Upper lobe of left lung (tissue), 6 donors: Measurements from ENCODE around the gene CCL18. TPM values are rescaled to one million over a fixed set of nuclear protein-coding genes. Genes with fewer than 3 reads are reported as not detected.

Experiments used
- ATAC-seq, 2 donors: fragments of 200-7000 bp; cut with Tn5 transposase; one replicate each; pipeline ENCODE4 v1.9.1; 2022; ENCODE audit warnings: mild to moderate bottlenecking in 2 of 2, moderate library complexity in 2 of 2; ENCODE audit not compliant: low FRiP score in 2 of 2
- DNase-seq, 2 donors: peaks; one replicate each; pipeline ENCODE4 v3.0.0-alpha.2; 2019 to 2020
- H3K27ac ChIP-seq, 4 donors: fragments of 200-600 bp; sonication (generic); one replicate each; pipeline ENCODE4 v1.5.1; 2016 to 2019
- H3K27me3 ChIP-seq, 4 donors: fragments of 200-600 bp; sonication (generic); one replicate each; pipeline ENCODE4 v1.5.1; 2017 to 2019
- H3K36me3 ChIP-seq, 4 donors: fragments of 200-600 bp; sonication (generic); one replicate each; pipeline ENCODE4 v1.5.1; 2016 to 2019
- H3K4me1 ChIP-seq, 4 donors: fragments of 200-600 bp; sonication (generic); one replicate each; pipeline ENCODE4 v1.5.1; 2018 to 2019
- H3K4me3 ChIP-seq, 4 donors: fragments of 200-600 bp; sonication (generic); one replicate each; pipeline ENCODE4 v1.5.1; 2017 to 2019; ENCODE audit warnings: mild to moderate bottlenecking in 2 of 4, moderate library complexity in 1 of 4
- H3K9me3 ChIP-seq, 4 donors: fragments of 200-600 bp; sonication (generic); one replicate each; pipeline ENCODE4 v1.5.1; 2018 to 2019
- EP300 ChIP-seq, 4 donors: sonication (generic); formaldehyde crosslinking; IDR thresholded peaks; one replicate each; pipeline ENCODE4 v1.5.1; 2017; ENCODE audit warnings: antibody characterized with exemption in 4 of 4, control low read depth in 2 of 4
- POLR2A ChIP-seq, 4 donors: fragments of 450-650 bp; IDR thresholded peaks; one replicate each; pipeline ENCODE4 v1.5.1; 2016 to 2017; ENCODE audit warnings: antibody characterized with exemption in 4 of 4, mild to moderate bottlenecking in 2 of 4
- POLR2AphosphoS5 ChIP-seq, 2 donors: sonication (generic); formaldehyde crosslinking; IDR thresholded peaks; one replicate each; pipeline ENCODE4 v1.5.1; 2017; ENCODE audit warnings: antibody characterized with exemption in 2 of 2
- WGBS, 2 donors: methylation state at CpG; one replicate each; pipeline ENCODE4 v1.1.5; 2017 to 2018; 5-methylcytosine and 5-hydroxymethylcytosine counted together
- total RNA-seq, 6 donors: library from RNA; depleted of rRNA in 4 of 6; stranded (reverse); fragments of >200 nt in 4 of 6; gene quantifications; one replicate each; pipeline versions ENCODE4 v1.1.0 to v1.2.1, GENCODE V29; 2016 to 2021
- TF ChIP-seq, protein P1 (sequence below), 6 experiments: fragments of 450-650 bp in 4 of 6; fragments of 200-600 bp in 2 of 6; sonication (generic) in 2 of 6; IDR thresholded peaks; one replicate each; pipeline ENCODE4 v1.5.1; 2016 to 2019; ENCODE audit warnings: antibody characterized with exemption in 6 of 6
- donor health status: DM: no; HTN: no; CAD: no; lungs with moderate emphysema.
- donor health status: DM: no; HTN: yes; CAD: no; lungs with severe emphysema.

Gene CCL18
- total RNA-seq, 6 donors from 2014 or later, result 50.3 to 250 (median 169) TPM

DNA sequence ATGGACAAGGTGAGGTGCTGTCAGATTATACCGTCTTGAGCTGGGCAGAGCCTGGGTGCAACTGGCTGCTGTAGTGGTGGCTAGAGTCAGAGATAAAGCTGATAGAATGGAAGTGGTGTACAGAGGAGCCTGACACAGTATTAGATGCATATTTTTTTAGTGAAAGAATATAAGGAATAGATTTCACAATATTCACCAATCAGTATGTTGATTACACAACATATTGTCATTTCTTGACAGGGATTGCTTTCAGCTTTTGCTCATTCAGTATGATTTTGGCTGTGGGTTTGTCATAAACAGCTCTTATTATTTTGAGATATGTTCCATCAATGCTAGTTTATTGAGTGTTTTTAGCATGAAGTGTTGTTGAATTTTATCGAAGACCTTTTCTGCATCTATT lies 44.6 kb upstream of the CCL18 start:
- Histone ChIP-seq H3K4me3 (no peak overlapping the region), H3K27ac (no peak overlapping the region), H3K36me3 (no peaks in the 10 kb centered on the region), H3K4me1 (peaks cover 0 to 7% (median 3%) of the 10 kb centered on the region in 4 donors), H3K27me3 (no peaks in the 10 kb centered on the region), H3K9me3 (no peaks in the 10 kb centered on the region)
- ATAC-seq (no peak), DNase-seq (no peak)
- no peak for TF ChIP-seq POLR2A (IDR thresholded peaks at IDR 0.05)
- TF ChIP-seq EP300 (IDR thresholded peaks at IDR 0.05), result no peak
- no peak for TF ChIP-seq POLR2AphosphoS5 (IDR thresholded peaks at IDR 0.05)
- WGBS, 2 donors, result 87 to 90% methylated on average over 2 of the region's 2 CpGs

DNA sequence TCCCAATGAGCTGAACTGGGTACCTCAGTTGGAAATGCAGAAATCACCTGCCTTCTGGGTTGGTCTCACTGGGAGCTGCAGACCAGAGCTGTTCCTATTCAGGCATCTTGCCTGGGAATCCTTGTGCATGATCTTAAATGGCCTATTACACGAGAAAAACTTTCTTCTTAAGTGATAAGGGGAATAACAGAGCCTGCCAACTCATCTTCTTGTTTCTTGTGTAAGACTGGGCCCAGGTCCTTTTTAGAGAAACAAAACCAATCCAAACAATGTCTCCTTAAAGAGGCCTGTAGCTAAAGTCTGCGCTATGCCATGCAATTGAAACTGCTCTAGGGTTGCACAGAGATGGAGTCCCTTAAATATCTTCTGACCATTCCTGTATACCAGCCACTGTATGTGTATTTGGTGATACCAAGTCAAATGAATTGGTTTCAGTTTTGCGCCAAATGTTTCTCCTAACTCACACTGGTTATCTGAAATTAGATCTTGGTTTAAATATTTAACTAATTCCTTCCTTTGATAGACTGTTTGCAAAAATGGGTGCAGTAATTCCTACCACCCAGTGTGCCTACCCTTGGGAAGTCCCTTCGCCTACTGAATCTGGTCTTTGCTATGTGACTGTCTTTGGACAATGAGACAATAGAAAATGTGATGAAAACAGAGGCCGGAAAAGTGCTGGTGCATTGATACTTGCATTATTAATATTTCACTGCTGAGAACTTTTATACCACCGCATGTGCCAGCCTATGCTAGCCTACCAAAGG lies 39.8 kb upstream of the CCL18 start:
- no peaks in the 10 kb centered on the region for H3K4me1 ChIP-seq
- ATAC-seq (no peak), DNase-seq (no peak)
- H3K9me3 ChIP-seq, result no peaks in the 10 kb centered on the region
- no peaks in the 10 kb centered on the region for H3K36me3 ChIP-seq
- no peak overlapping the region for H3K4me3 ChIP-seq
- H3K27me3 ChIP-seq, result no peaks in the 10 kb centered on the region
- H3K27ac ChIP-seq, result no peak overlapping the region
- no peak for TF ChIP-seq POLR2AphosphoS5 (IDR thresholded peaks at IDR 0.05)
- TF ChIP-seq POLR2A (IDR thresholded peaks at IDR 0.05), result no peak
- TF ChIP-seq EP300 (IDR thresholded peaks at IDR 0.05), result no peak
- TF ChIP-seq, protein P1, sequence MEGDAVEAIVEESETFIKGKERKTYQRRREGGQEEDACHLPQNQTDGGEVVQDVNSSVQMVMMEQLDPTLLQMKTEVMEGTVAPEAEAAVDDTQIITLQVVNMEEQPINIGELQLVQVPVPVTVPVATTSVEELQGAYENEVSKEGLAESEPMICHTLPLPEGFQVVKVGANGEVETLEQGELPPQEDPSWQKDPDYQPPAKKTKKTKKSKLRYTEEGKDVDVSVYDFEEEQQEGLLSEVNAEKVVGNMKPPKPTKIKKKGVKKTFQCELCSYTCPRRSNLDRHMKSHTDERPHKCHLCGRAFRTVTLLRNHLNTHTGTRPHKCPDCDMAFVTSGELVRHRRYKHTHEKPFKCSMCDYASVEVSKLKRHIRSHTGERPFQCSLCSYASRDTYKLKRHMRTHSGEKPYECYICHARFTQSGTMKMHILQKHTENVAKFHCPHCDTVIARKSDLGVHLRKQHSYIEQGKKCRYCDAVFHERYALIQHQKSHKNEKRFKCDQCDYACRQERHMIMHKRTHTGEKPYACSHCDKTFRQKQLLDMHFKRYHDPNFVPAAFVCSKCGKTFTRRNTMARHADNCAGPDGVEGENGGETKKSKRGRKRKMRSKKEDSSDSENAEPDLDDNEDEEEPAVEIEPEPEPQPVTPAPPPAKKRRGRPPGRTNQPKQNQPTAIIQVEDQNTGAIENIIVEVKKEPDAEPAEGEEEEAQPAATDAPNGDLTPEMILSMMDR (IDR thresholded peaks at IDR 0.05), result no peak
- WGBS, 2 donors, result 85 to 89% methylated on average over 6 of the region's 6 CpGs

DNA sequence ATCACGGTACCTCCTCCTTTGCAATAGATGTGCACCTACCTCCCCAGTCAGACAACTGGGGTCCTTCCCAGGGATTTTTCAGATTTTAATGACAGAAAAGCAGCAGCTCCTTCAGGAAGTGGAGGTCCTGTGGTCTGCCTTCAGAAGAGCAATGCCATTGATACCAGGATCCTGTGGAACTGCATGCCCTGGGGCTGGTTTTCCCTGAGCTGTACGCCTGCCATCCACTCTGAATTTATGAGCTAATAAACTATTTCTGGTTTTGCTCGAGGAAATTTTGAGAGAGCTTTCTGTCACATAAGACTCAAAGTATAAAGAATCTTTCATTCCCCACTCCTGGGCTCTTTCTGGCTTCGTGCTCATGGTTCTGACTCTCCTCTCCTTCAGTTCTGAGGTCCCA lies 36.3 kb upstream of the CCL18 start:
- Histone ChIP-seq H3K4me3 (no peak overlapping the region), H3K27ac (no peak overlapping the region), H3K36me3 (no peaks in the 10 kb centered on the region), H3K27me3 (no peaks in the 10 kb centered on the region), H3K4me1 (no peaks in the 10 kb centered on the region), H3K9me3 (no peaks in the 10 kb centered on the region)
- no peak for TF ChIP-seq POLR2A (IDR thresholded peaks at IDR 0.05)
- TF ChIP-seq EP300 (IDR thresholded peaks at IDR 0.05), result no peak
- no peak for TF ChIP-seq POLR2AphosphoS5 (IDR thresholded peaks at IDR 0.05)
- TF ChIP-seq, protein P1 (IDR thresholded peaks at IDR 0.05), result no peak
- ATAC-seq (no peak), DNase-seq (no peak)
- WGBS, 2 donors, result 57 to 59% methylated on average over 4 of the region's 4 CpGs

DNA sequence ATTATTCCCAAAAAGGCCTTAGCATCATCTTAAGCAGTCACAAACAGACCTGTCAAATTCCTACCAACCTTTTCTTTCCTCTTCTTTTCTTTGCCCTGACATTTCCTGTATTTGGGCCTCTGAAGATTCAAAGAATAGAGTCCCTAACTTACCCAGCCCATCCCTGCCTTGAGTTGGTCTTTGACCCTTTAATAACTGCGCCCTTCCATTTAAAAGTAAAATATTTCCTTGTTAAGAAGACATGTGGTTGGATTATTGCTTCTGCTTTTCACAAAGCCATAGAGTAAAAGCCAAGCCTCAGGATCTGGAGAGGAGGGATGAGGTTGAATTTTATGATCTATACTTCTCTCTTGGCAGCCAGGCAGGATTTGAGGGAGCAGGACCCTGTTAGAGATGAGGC lies 33.1 kb upstream of the CCL18 start:
- Histone ChIP-seq H3K36me3 (no peaks in the 10 kb centered on the region), H3K4me1 (no peaks in the 10 kb centered on the region), H3K27me3 (no peaks in the 10 kb centered on the region), H3K4me3 (no peak overlapping the region), H3K9me3 (no peaks in the 10 kb centered on the region), H3K27ac (no peak overlapping the region)
- TF ChIP-seq, protein P1 (IDR thresholded peaks at IDR 0.05), result no peak
- TF ChIP-seq EP300 (IDR thresholded peaks at IDR 0.05) (no peak), POLR2A (IDR thresholded peaks at IDR 0.05) (no peak), POLR2AphosphoS5 (IDR thresholded peaks at IDR 0.05) (no peak)
- ATAC-seq (no peak), DNase-seq (no peak)
- WGBS, 2 donors, result 89 to 100% methylated on average over 1 of the region's 1 CpG

DNA sequence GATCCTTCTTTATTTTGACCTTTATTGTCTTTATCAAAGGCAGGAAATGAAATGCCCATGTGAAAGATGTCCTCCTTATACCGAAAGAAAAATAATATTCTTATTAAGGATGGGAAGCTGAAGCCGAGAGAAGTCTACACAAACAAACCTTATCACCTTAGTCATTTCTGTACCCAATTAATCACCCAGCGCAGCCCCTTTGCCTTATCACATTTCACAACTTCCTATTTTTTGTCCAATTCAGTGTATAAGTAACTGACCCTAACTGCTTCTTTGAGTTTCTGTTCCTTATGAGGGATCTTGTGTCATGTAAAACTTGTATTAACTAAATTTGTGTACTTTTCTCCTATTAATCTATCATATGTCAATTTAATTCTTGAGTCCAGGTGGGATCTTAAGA lies 29.9 kb upstream of the CCL18 start:
- Histone ChIP-seq H3K9me3 (no peaks in the 10 kb centered on the region), H3K27me3 (no peaks in the 10 kb centered on the region), H3K27ac (no peak overlapping the region), H3K4me3 (no peak overlapping the region), H3K4me1 (no peaks in the 10 kb centered on the region), H3K36me3 (no peaks in the 10 kb centered on the region)
- peak in 1 of 2 donors; percentile 26 for ATAC-seq
- TF ChIP-seq POLR2A (IDR thresholded peaks at IDR 0.05), result no peak
- DNase-seq, result no peak
- 25 to 38% methylated on average over 3 of the region's 3 CpGs for WGBS, 2 donors

DNA sequence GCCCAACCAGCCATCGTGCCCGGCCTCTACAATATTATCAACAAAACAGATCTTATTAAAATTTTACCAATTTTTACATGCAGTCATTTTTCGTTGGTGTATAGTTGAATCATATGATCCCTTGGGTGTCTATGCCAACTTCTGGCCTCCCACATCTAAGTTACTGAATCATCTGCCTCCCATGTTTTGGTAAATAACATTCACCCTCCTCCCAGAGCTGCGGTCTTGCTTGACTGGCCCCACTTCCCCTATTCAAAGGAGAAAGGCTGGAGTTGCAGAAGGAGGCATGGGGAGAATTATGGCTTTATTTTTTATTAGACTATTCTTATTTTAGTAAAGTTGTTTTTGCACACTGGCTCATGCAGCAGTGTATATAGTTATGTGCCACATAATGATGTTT lies 27.8 kb upstream of the CCL18 start:
- H3K9me3 ChIP-seq, result no peaks in the 10 kb centered on the region

More for the DNA sequence above, 27.8 kb upstream of the CCL18 start:
- peak in 1 of 2 donors; percentile 28 for DNase-seq
- H3K4me1 ChIP-seq, result no peaks in the 10 kb centered on the region
- H3K36me3 ChIP-seq, result no peaks in the 10 kb centered on the region
- WGBS, 2 donors, result 80 to 83% methylated on average over 4 of the region's 4 CpGs
- H3K27ac ChIP-seq, result no peak overlapping the region
- no peaks in the 10 kb centered on the region for H3K27me3 ChIP-seq
- H3K4me3 ChIP-seq, result no peak overlapping the region
- no peak for TF ChIP-seq POLR2A (IDR thresholded peaks at IDR 0.05)
- TF ChIP-seq, protein P1 (IDR thresholded peaks at IDR 0.05), result no peak
- no peak for TF ChIP-seq POLR2AphosphoS5 (IDR thresholded peaks at IDR 0.05)
- TF ChIP-seq EP300 (IDR thresholded peaks at IDR 0.05), result no peak
- peak in 1 of 2 donors; percentile 71 for ATAC-seq
